ENCODE data around the gene ZBED1.

GRCh38 chrX:2511326-2511725 is 10.6 kb upstream of the ZBED1 start:
- TF ChIP-seq CTCF (IDR thresholded peaks at IDR 0.05): no peak
- TF ChIP-seq POLR2A (IDR thresholded peaks at IDR 0.05): no peak

All from lower leg skin (tissue), 3 donors.